GM18907 (cell line): Measurements from ENCODE around the gene PLIN5.

Experiments used
- ATAC-seq: cut with Tn5 transposase; IDR thresholded peaks from one replicate; pipeline ENCODE4 v1.9.1; 2021; ENCODE audit warnings: mild to moderate bottlenecking, moderate library complexity; ENCODE audit not compliant: unreplicated experiment

PLIN5 gene

GRCh38 chr19:4523306-4524110 lies 11.5 kb downstream of the PLIN5 start:
- no peak for ATAC-seq

- ATAC-seq = no peak
These were observed 12.6 kb downstream of the PLIN5 start for GRCh38 chr19:4522291-4523002.

- no peak for ATAC-seq
These were observed 13.2 kb downstream of the PLIN5 start for GRCh38 chr19:4521888-4522242.

GRCh38 chr19:4521170-4521887 lies 13.7 kb downstream of the PLIN5 start:
- ATAC-seq = no peak

- no peak for ATAC-seq
These were observed 15.3 kb downstream of the PLIN5 start for GRCh38 chr19:4519521-4520277.

GRCh38 chr19:4519172-4519496 lies 15.9 kb downstream of the PLIN5 start:
- ATAC-seq = no peak

- no peak for ATAC-seq
These were observed 16.5 kb downstream of the PLIN5 start, which contains the start of gene PLIN4 for GRCh38 chr19:4518345-4519171. TSS of gene PLIN4 (minus strand) at chr19:4518486. CDS start at chr19:4518272, 214 bp downstream.

GRCh38 chr19:4517451-4518057 lies 17.5 kb downstream of the PLIN5 start:
- ATAC-seq = no peak

- ATAC-seq = no peak
These were observed 18.1 kb downstream of the PLIN5 start for GRCh38 chr19:4516939-4517300.

- ATAC-seq = no peak
These were observed 18.7 kb downstream of the PLIN5 start for GRCh38 chr19:4516199-4516938.

GRCh38 chr19:4515732-4516131 lies 19.3 kb downstream of the PLIN5 start:
- no peak for ATAC-seq

GRCh38 chr19:4513248-4513647 lies 21.8 kb downstream of the PLIN5 start:
- no peak for ATAC-seq

- ATAC-seq = no peak
These were observed 23.0 kb downstream of the PLIN5 start for GRCh38 chr19:4512070-4512469.

- no peak for ATAC-seq
These were observed 23.5 kb downstream of the PLIN5 start for GRCh38 chr19:4511300-4512054.

- no peak for ATAC-seq
These were observed 24.4 kb downstream of the PLIN5 start for GRCh38 chr19:4510435-4511255.

GRCh38 chr19:4508698-4509097 lies 26.3 kb downstream of the PLIN5 start:
- ATAC-seq = no peak

GRCh38 chr19:4507804-4508203 lies 27.2 kb downstream of the PLIN5 start:
- no peak for ATAC-seq

- ATAC-seq = no peak
These were observed 27.9 kb downstream of the PLIN5 start for GRCh38 chr19:4507150-4507452.
